ENCODE measurements around the gene ADRA2B. TPM values are rescaled to one million over a fixed set of nuclear protein-coding genes. Genes with fewer than 3 reads are reported as not detected.

Gene ADRA2B
- total and polyA plus RNA-seq, 2 donors (not counting 3 experiments of a cell fraction or from before 2014, with no cell fraction given) = not detected

DNA sequence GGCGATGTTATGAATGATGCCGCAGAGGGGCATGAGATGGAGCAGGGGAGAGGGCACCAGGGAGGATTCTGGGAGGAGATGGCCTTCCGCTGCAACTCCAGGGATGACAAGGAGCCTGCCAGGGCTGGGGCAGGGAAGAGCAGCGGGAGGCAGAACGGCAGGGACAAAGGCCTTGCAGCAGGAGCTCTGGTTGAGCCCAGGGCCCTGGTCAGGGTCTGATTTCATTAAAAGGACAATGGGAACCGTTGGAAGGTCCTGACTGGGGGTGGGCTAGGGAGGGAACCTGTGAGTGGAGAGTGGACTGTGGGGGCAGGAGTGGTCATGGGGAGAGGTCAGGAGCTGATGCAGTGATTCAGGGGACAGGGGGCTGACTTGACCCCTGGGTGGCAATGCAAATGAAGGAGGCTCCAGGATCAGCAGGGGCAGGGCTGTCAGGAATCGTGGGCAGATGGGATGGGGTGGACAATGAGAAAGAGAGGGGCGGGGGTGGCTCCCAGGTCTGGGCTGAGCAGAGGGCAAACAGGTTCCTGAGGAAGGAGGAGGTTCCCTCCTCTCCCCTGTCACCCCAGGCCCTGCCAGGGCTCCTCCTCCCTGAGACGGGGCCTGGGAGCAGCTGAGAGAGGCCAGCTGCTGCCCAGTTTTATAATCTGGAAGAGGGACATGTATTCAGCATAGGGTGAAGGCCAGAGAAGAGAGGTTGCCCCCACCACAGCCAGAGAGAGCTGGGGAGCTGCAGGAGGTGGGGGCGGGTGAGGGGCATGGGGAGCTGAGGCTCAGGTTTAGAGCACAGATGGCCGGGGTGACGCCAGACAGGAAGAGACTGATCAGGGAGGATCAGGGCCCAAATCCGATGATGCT lies 36.2 kb upstream of the ADRA2B start:
- no peak overlapping the region for H2AFZ ChIP-seq (ENCODE audit: low read depth, low read length)
- no peaks in the 10 kb centered on the region for H3K79me2 ChIP-seq (ENCODE audit: control insufficient read depth, insufficient read depth, low read length)
- no peaks in the 10 kb centered on the region for H3K4me1 ChIP-seq (ENCODE audit: control insufficient read depth, extremely low read depth, insufficient read depth, low read length)
- H3K27ac ChIP-seq (ENCODE audit: insufficient read depth, low read depth, low read length) = no peak overlapping the region
- no peak overlapping the region for H3K4me2 ChIP-seq (ENCODE audit: insufficient read depth, low read length)
- dilution Hi-C loops (cut with MboI; ENCODE audit: extremely low pct_ligation_motif_present, low sequenced_read_pairs) (no loop called here), intact Hi-C loops (cut with micrococcal nuclease) (no loop called here)
- H3K36me3 ChIP-seq (ENCODE audit: control insufficient read depth in 2 of 2, extremely low read depth in 1 of 2, insufficient read depth in 2 of 2, low read length in 2 of 2) = no peaks in the 10 kb centered on the region
- H3K9me1 ChIP-seq (replicated peaks; ENCODE audit: control insufficient read depth, extremely low read depth, insufficient read depth, low read length) = no peaks in the 10 kb centered on the region
- FAIRE-seq (no peak), DNase-seq (ENCODE audit: low read depth, low spot score) (no peak)
- H3K9ac ChIP-seq (replicated peaks; ENCODE audit: extremely low read depth, insufficient read depth, low read length) = no peak overlapping the region
- H3K4me3 ChIP-seq (replicated peaks in 1 of 3; ENCODE audit: insufficient read depth in 1 of 3, low read depth in 1 of 3, low read length in 3 of 3) = no peak overlapping the region
- TF ChIP-seq MYC (IDR thresholded peaks at IDR 0.05; ENCODE audit: low read depth, low read length) (no peak), POLR2A (IDR thresholded peaks at IDR 0.05; ENCODE audit: low read depth, low read length) (no peak), POLR2AphosphoS5 (IDR thresholded peaks at IDR 0.05; ENCODE audit: insufficient read depth, low read depth, low read length) (no peak)
- TF ChIP-seq, protein P1, sequence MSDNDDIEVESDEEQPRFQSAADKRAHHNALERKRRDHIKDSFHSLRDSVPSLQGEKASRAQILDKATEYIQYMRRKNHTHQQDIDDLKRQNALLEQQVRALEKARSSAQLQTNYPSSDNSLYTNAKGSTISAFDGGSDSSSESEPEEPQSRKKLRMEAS (IDR thresholded peaks at IDR 0.05; ENCODE audit: insufficient read depth, insufficient read length) = no peak
- TF ChIP-seq, protein P2, sequence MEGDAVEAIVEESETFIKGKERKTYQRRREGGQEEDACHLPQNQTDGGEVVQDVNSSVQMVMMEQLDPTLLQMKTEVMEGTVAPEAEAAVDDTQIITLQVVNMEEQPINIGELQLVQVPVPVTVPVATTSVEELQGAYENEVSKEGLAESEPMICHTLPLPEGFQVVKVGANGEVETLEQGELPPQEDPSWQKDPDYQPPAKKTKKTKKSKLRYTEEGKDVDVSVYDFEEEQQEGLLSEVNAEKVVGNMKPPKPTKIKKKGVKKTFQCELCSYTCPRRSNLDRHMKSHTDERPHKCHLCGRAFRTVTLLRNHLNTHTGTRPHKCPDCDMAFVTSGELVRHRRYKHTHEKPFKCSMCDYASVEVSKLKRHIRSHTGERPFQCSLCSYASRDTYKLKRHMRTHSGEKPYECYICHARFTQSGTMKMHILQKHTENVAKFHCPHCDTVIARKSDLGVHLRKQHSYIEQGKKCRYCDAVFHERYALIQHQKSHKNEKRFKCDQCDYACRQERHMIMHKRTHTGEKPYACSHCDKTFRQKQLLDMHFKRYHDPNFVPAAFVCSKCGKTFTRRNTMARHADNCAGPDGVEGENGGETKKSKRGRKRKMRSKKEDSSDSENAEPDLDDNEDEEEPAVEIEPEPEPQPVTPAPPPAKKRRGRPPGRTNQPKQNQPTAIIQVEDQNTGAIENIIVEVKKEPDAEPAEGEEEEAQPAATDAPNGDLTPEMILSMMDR (IDR thresholded peaks at IDR 0.05; ENCODE audit: extremely low read depth in 1 of 2, insufficient read depth in 1 of 2, low read depth in 1 of 2, low read length in 2 of 2) = no peak
- BruUV-seq (replicated peaks) = no TSS peak
- ChIA-PET CTCF (interaction anchor here (0.6 to 6.3 kb wide), 2 partner anchors 14 to 22 kb away, joined by 3 to 26 read pairs; partner anchors contain the start of gene ASTL), POLR2A (no interaction called here)
- H3K27me3 ChIP-seq (ENCODE audit: control insufficient read depth in 2 of 2, insufficient read depth in 2 of 2, low read length in 2 of 2) = peaks cover 0 to 2% of the 10 kb centered on the region in 2 experiments
- no peaks in the 10 kb centered on the region for H4K20me1 ChIP-seq (replicated peaks; ENCODE audit: control insufficient read depth, extremely low read depth, insufficient read depth, low read length)
- no peaks in the 10 kb centered on the region for H3K9me3 ChIP-seq (replicated peaks; ENCODE audit: control insufficient read depth, insufficient read depth, low read length)

All from endothelial cell of umbilical vein (primary cell).